ENCODE data around the gene TEAD1.

GRCh38 chr11:12756454-12756806 is 82.2 kb downstream of the TEAD1 start:
- no peak for TF ChIP-seq CTCF (IDR thresholded peaks at IDR 0.05 in 4 of 5, conservative IDR thresholded peaks at IDR 0.05 in 1 of 5)
- no peak for TF ChIP-seq POLR2A (IDR thresholded peaks at IDR 0.05)

Measured in gastrocnemius medialis (tissue), 4 donors.